Fibroblast of lung (primary cell): Measurements from ENCODE around the gene CCDC8. TPM values are rescaled to one million over a fixed set of nuclear protein-coding genes. Genes with fewer than 3 reads are reported as not detected.
A peak's percentile ranks its signal among the peaks of the same experiment; 100 is the strongest.

Experiments used
- DNase-seq, 2 donors: peaks; one replicate each; pipeline versions ENCODE4 v3.0.0 to v3.0.0-alpha.2; 2010; ENCODE audit warnings: low read depth in 2 of 2
- H2AFZ ChIP-seq: 2 replicates; pipeline ENCODE4 v1.5.1; 2012; ENCODE audit warnings: low read length, control low read depth, inconsistent platforms
- H3K27ac ChIP-seq: 2 replicates; pipeline ENCODE4 v1.5.1; 2011; ENCODE audit warnings: low read length, control low read depth; ENCODE audit not compliant: insufficient read depth
- H3K27me3 ChIP-seq: 2 replicates; pipeline ENCODE4 v1.5.1; 2011; ENCODE audit warnings: mild to moderate bottlenecking, low read length; ENCODE audit not compliant: control insufficient read depth, insufficient read depth
- H3K36me3 ChIP-seq: 2 replicates; pipeline ENCODE4 v1.5.1; 2011; ENCODE audit warnings: low read length; ENCODE audit not compliant: control insufficient read depth, insufficient read depth
- H3K4me1 ChIP-seq: 2 replicates; pipeline ENCODE4 v1.5.1; 2011; ENCODE audit warnings: low read length; ENCODE audit not compliant: control insufficient read depth, insufficient read depth; ENCODE audit errors: extremely low read depth
- H3K4me2 ChIP-seq: 2 replicates; pipeline ENCODE4 v1.5.1; 2011; ENCODE audit warnings: low read length, control low read depth; ENCODE audit not compliant: insufficient read depth; ENCODE audit errors: extremely low read depth
- H3K4me3 ChIP-seq, 4 experiments: fragments of 200-600 bp in 1 of 4; sonication (generic) in 1 of 4; replicated peaks in 1 of 4; 2 replicates each; pipeline ENCODE4 v1.5.1; 2011 to 2016; ENCODE audit warnings: low read length in 4 of 4, low read depth in 3 of 4, mild to moderate bottlenecking in 3 of 4, control low read depth in 2 of 4, inconsistent platforms in 1 of 4, mixed read lengths in 1 of 4; ENCODE audit not compliant: insufficient read depth in 1 of 4; ENCODE audit errors: control extremely low read depth in 1 of 4
- H3K79me2 ChIP-seq: 2 replicates; pipeline ENCODE4 v1.5.1; 2012; ENCODE audit warnings: mild to moderate bottlenecking, low read length, inconsistent platforms; ENCODE audit not compliant: control insufficient read depth, insufficient read depth
- H3K9ac ChIP-seq: 2 replicates; pipeline ENCODE4 v1.5.1; 2011; ENCODE audit warnings: mild to moderate bottlenecking, low read length, control low read depth; ENCODE audit not compliant: insufficient read depth
- H3K9me3 ChIP-seq: 2 replicates; pipeline ENCODE4 v1.5.1; 2012; ENCODE audit warnings: low read depth, low read length; ENCODE audit not compliant: control insufficient read depth, insufficient read depth
- H4K20me1 ChIP-seq: 2 replicates; pipeline ENCODE4 v1.5.1; 2011; ENCODE audit warnings: low read length; ENCODE audit not compliant: control insufficient read depth, insufficient read depth; ENCODE audit errors: extremely low read depth
- EZH2 ChIP-seq: IDR thresholded peaks from 2 replicates; pipeline ENCODE4 v1.5.1; 2012; ENCODE audit warnings: low read length, control low read depth, mild to moderate bottlenecking; ENCODE audit errors: missing control alignments
- polyA plus RNA-seq, 2 donors: library from polyadenylated mRNA; depleted of rRNA in 1 of 2; stranded (reverse) in 1 of 2; unstranded in 1 of 2; fragments of >200 nt; gene quantifications; 2 replicates each; pipeline ENCODE4 v1.2.1, GENCODE V29; 2011 to 2012; ENCODE audit warnings: missing spikeins in 1 of 2
- total RNA-seq: library from RNA; depleted of rRNA; stranded (reverse); fragments of >200 nt; gene quantifications from 2 replicates; pipeline ENCODE4 v1.2.1, GENCODE V29; 2014
- TF ChIP-seq, protein P1 (sequence below), 2 donors: IDR thresholded peaks in 1 of 2; conservative IDR thresholded peaks in 1 of 2; 1 replicate in 1 of 2; 2 replicates in 1 of 2; pipeline ENCODE4 v1.5.1; 2011 to 2012; ENCODE audit warnings: low read length in 2 of 2, control low read depth in 1 of 2, inconsistent platforms in 1 of 2, low read depth in 1 of 2, mild to moderate bottlenecking in 1 of 2

Gene CCDC8
- total and polyA plus RNA-seq, 2 donors (not counting 1 experiment from before 2014, with no cell fraction given): 1.9 to 13.4 TPM

DNA sequence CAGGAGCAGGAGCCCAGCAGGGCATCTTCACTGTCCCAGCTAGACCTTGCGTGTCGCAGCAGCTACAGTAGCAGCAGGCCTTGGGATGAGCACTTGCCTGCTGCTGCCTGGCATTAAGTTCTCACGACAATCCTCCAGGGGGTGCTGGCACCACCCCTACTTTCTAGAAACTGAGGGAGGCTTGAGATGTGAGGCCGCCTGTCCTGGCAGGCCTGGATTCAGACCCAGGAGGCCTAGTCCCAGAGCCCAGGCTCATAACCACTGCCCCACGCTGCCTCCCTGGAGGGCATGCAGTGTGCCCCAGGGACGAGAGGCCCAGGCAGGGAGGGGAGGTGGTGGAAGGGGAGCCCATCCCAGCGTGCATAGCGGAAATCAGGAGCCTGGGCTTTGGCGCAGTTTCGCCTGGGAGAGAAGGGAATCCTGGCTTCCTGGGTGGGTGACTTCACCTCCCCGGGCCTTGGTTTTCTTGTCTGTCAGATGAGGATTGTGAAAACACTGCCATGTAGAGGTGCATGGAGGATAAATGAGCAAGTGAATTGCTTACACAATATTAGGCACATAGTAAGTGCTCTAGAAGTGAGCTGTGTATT lies 40.4 kb downstream of the CCDC8 start:
- peak in 1 of 2 donors; percentile 63 for DNase-seq
- Histone ChIP-seq H3K4me3 (no peak overlapping the region), H3K79me2 (peaks cover 34% of the 10 kb centered on the region)

DNA sequence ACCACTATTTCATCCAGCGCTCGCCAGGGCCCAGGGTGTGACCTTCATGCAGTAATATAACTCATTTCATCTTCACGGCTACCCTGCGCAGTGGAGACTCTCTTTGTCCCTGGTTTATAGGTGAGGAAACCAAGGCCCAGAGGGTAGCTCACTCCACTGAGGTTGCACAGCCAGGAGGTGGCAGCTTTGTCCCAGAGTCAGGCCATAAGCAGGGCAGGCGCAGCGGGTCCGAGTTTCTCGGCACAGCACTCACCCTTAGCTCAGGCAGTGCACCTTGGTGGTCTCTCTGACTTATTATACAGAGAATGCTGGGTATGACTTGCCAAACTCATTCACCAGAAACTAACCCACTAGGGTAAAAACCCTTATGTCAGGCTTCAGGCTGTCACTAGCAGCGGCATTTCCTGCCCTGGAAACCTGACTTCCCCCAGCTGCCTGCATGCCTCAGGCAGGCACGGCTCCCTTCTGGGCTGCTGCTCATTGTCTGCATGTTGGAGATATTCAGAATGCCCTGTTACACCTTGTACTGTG lies 41.9 kb downstream of the CCDC8 start:
- H3K36me3 ChIP-seq: peaks cover 5% of the 10 kb centered on the region
- H3K27ac ChIP-seq: no peak overlapping the region

More for the DNA sequence above, 40.4 kb downstream of the CCDC8 start:
- Histone ChIP-seq H4K20me1 (no peaks in the 10 kb centered on the region), H3K9me3 (no peaks in the 10 kb centered on the region), H3K4me1 (peaks cover 17% of the 10 kb centered on the region), H2AFZ (no peak overlapping the region), H3K9ac (no peak overlapping the region), H3K27ac (peak overlapping the region; percentile 77), H3K36me3 (peaks cover 10% of the 10 kb centered on the region), H3K4me2 (peak overlapping the region; percentile 23), H3K27me3 (no peaks in the 10 kb centered on the region)
- TF ChIP-seq, protein P1, sequence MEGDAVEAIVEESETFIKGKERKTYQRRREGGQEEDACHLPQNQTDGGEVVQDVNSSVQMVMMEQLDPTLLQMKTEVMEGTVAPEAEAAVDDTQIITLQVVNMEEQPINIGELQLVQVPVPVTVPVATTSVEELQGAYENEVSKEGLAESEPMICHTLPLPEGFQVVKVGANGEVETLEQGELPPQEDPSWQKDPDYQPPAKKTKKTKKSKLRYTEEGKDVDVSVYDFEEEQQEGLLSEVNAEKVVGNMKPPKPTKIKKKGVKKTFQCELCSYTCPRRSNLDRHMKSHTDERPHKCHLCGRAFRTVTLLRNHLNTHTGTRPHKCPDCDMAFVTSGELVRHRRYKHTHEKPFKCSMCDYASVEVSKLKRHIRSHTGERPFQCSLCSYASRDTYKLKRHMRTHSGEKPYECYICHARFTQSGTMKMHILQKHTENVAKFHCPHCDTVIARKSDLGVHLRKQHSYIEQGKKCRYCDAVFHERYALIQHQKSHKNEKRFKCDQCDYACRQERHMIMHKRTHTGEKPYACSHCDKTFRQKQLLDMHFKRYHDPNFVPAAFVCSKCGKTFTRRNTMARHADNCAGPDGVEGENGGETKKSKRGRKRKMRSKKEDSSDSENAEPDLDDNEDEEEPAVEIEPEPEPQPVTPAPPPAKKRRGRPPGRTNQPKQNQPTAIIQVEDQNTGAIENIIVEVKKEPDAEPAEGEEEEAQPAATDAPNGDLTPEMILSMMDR (conservative IDR thresholded peaks at IDR 0.05 in 1 of 2, IDR thresholded peaks at IDR 0.05 in 1 of 2; ENCODE audit: low read depth in 1 of 2, low read length in 2 of 2): peak; percentile 26 to 39
- TF ChIP-seq EZH2: no peak

DNA sequence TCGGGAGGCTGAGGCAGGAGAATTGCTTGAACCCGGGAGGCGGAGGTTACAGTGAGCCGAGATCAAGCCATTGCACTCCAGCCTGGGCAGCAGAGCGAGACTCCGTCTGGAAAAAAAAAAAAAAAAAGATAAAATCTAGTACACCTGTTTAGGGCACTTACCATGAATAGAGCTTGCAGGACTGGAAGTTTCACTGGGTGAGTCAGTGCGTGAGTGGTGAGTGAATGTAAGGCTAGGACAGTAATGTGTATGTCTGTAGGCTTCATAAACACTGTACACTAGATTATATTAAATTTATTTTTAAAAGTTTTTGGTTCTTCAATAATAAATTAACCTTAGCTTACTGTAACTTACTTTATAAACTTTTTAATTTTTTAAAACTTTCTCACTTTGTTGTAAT lies 43.5 kb downstream of the CCDC8 start:
- Histone ChIP-seq H3K9me3 (no peaks in the 10 kb centered on the region), H3K36me3 (peaks cover 1% of the 10 kb centered on the region), H3K4me1 (peaks cover 13% of the 10 kb centered on the region), H3K4me2 (no peak overlapping the region), H4K20me1 (no peaks in the 10 kb centered on the region), H3K79me2 (peaks cover 35% of the 10 kb centered on the region), H3K9ac (no peak overlapping the region), H2AFZ (no peak overlapping the region), H3K27me3 (no peaks in the 10 kb centered on the region), H3K27ac (no peak overlapping the region), H3K4me3 (no peak overlapping the region)
- no peak for DNase-seq
- no peak for TF ChIP-seq EZH2

More for the DNA sequence above, 41.9 kb downstream of the CCDC8 start:
- H3K4me2 ChIP-seq: no peak overlapping the region
- H2AFZ ChIP-seq: no peak overlapping the region
- no peaks in the 10 kb centered on the region for H3K27me3 ChIP-seq
- no peak overlapping the region for H3K4me3 ChIP-seq
- H3K79me2 ChIP-seq: peaks cover 34% of the 10 kb centered on the region
- DNase-seq: peak in 1 of 2 donors; percentile 25
- peaks cover 13% of the 10 kb centered on the region for H3K4me1 ChIP-seq
- no peaks in the 10 kb centered on the region for H4K20me1 ChIP-seq
- no peaks in the 10 kb centered on the region for H3K9me3 ChIP-seq
- H3K9ac ChIP-seq: no peak overlapping the region
- TF ChIP-seq, protein P1 (conservative IDR thresholded peaks at IDR 0.05 in 1 of 2, IDR thresholded peaks at IDR 0.05 in 1 of 2; ENCODE audit: low read depth in 1 of 2, low read length in 2 of 2): no peak
- no peak for TF ChIP-seq EZH2
